H9 (cell line): ENCODE data around the gene CHD1. TPM values are rescaled to one million over a fixed set of nuclear protein-coding genes. Genes with fewer than 3 reads are reported as not detected.

ENCODE experiments used
- DNase-seq: peaks from one replicate; pipeline ENCODE4 v3.0.0-alpha.2; 2017
- H2AFZ ChIP-seq: one replicate; pipeline ENCODE4 v1.6.1; 2013; ENCODE audit warnings: mild to moderate bottlenecking, low read length, control low read depth, moderate library complexity
- H2AK5ac ChIP-seq: 2 replicates; pipeline ENCODE4 v1.6.1; 2013; ENCODE audit warnings: low read length, control low read depth, mixed read lengths; ENCODE audit not compliant: insufficient read length
- H2BK120ac ChIP-seq: one replicate; pipeline ENCODE4 v1.6.1; 2013; ENCODE audit warnings: low read depth, mild to moderate bottlenecking, low read length, control low read depth, inconsistent platforms; ENCODE audit not compliant: poor library complexity, severe bottlenecking
- H2BK12ac ChIP-seq: 2 replicates; pipeline ENCODE4 v1.6.1; 2013; ENCODE audit warnings: low read length, control low read depth, mixed read lengths, low read depth; ENCODE audit not compliant: insufficient read length
- H2BK15ac ChIP-seq: 2 replicates; pipeline ENCODE4 v1.6.1; 2013; ENCODE audit warnings: low read depth, low read length, control low read depth
- H2BK20ac ChIP-seq: one replicate; pipeline ENCODE4 v1.6.1; 2013; ENCODE audit warnings: low read depth, mild to moderate bottlenecking, low read length, control low read depth, inconsistent platforms; ENCODE audit not compliant: poor library complexity, severe bottlenecking
- H2BK5ac ChIP-seq: 2 replicates; pipeline ENCODE4 v1.6.1; 2013; ENCODE audit warnings: low read length, control low read depth, mixed read lengths; ENCODE audit not compliant: insufficient read length
- H3K14ac ChIP-seq: 2 replicates; pipeline ENCODE4 v1.6.1; 2013; ENCODE audit warnings: low read length, control low read depth; ENCODE audit not compliant: insufficient read depth
- H3K18ac ChIP-seq: 2 replicates; pipeline ENCODE4 v1.6.1; 2013; ENCODE audit warnings: low read depth, mild to moderate bottlenecking, mixed read lengths, low read length, control low read depth; ENCODE audit not compliant: insufficient read length
- H3K23ac ChIP-seq: 2 replicates; pipeline ENCODE4 v1.6.1; 2013; ENCODE audit warnings: low read length, control low read depth, mixed read lengths, low read depth; ENCODE audit not compliant: insufficient read length
- H3K23me2 ChIP-seq: 2 replicates; pipeline ENCODE4 v1.6.1; 2013; ENCODE audit warnings: low read depth, mild to moderate bottlenecking, mixed read lengths, low read length, control low read depth; ENCODE audit not compliant: insufficient read length, poor library complexity, severe bottlenecking
- H3K27ac ChIP-seq: 2 replicates; pipeline ENCODE4 v1.5.1; 2013; ENCODE audit warnings: low read length, control low read depth, mixed read lengths, low read depth; ENCODE audit not compliant: insufficient read length
- H3K27me3 ChIP-seq: 2 replicates; pipeline ENCODE4 v1.6.1; 2013; ENCODE audit warnings: low read length, control low read depth, inconsistent platforms; ENCODE audit not compliant: insufficient read depth
- H3K4ac ChIP-seq: 2 replicates; pipeline ENCODE4 v1.6.1; 2013; ENCODE audit warnings: low read depth, mild to moderate bottlenecking, control low read depth, inconsistent platforms, low read length, moderate library complexity
- H3K4me1 ChIP-seq: 2 replicates; pipeline ENCODE4 v1.6.1; 2013; ENCODE audit warnings: low read length, control low read depth, inconsistent platforms; ENCODE audit not compliant: insufficient read depth
- H3K4me2 ChIP-seq: 2 replicates; pipeline ENCODE4 v1.6.1; 2013; ENCODE audit warnings: low read length, control low read depth, mixed read lengths; ENCODE audit not compliant: insufficient read length, insufficient read depth
- H3K56ac ChIP-seq: 2 replicates; pipeline ENCODE4 v1.6.1; 2013; ENCODE audit warnings: low read depth, mild to moderate bottlenecking, mixed read lengths, low read length, control low read depth; ENCODE audit not compliant: insufficient read length
- H3K79me1 ChIP-seq: 2 replicates; pipeline ENCODE4 v1.6.1; 2013; ENCODE audit warnings: low read depth, mild to moderate bottlenecking, moderate library complexity, low read length, control low read depth, inconsistent platforms; ENCODE audit not compliant: insufficient read depth, poor library complexity, severe bottlenecking
- H3K79me2 ChIP-seq: 2 replicates; pipeline ENCODE4 v1.6.1; 2013; ENCODE audit warnings: low read length, control low read depth, inconsistent platforms; ENCODE audit not compliant: insufficient read depth
- H3K9ac ChIP-seq: 2 replicates; pipeline ENCODE4 v1.6.1; 2013; ENCODE audit warnings: low read length, control low read depth, mixed read lengths; ENCODE audit not compliant: insufficient read length; ENCODE audit errors: extremely low read depth
- H3K9me3 ChIP-seq: one replicate; pipeline ENCODE4 v1.6.1; 2013; ENCODE audit warnings: low read depth, low read length, inconsistent platforms; ENCODE audit not compliant: control insufficient read depth
- H3T11ph ChIP-seq: one replicate; pipeline ENCODE4 v1.6.1; 2013; ENCODE audit warnings: mild to moderate bottlenecking, low read length, control low read depth, inconsistent platforms
- H4K20me1 ChIP-seq: one replicate; pipeline ENCODE4 v1.6.1; 2013; ENCODE audit not compliant: control insufficient read depth, insufficient read length, insufficient read depth
- H4K5ac ChIP-seq: 2 replicates; pipeline ENCODE4 v1.6.1; 2013; ENCODE audit warnings: low read depth, mild to moderate bottlenecking, mixed read lengths, low read length, control low read depth; ENCODE audit not compliant: insufficient read length
- H4K8ac ChIP-seq: replicated peaks from 2 replicates; pipeline ENCODE4 v1.6.1; 2013; ENCODE audit warnings: low read length, control low read depth, mixed read lengths, low read depth; ENCODE audit not compliant: insufficient read length
- H4K91ac ChIP-seq: 2 replicates; pipeline ENCODE4 v1.6.1; 2013; ENCODE audit warnings: low read depth, mild to moderate bottlenecking, moderate library complexity, mixed read lengths, low read length, control low read depth; ENCODE audit not compliant: insufficient read length
- H3K27ac Mint-ChIP-seq, 3 experiments: 2 replicates in 2 of 3; 3 replicates in 1 of 3; pipeline ENCODE4 v1.8.0; 2020 to 2021; ENCODE audit warnings: mixed read lengths in 3 of 3, mild to moderate bottlenecking in 1 of 3, moderate library complexity in 1 of 3
- H3K27me3 Mint-ChIP-seq: 2 replicates; pipeline ENCODE4 v1.8.0; 2021; ENCODE audit warnings: low read depth, mild to moderate bottlenecking, moderate library complexity, mixed read lengths
- H3K36me3 Mint-ChIP-seq, 3 experiments: 2 replicates in 2 of 3; 3 replicates in 1 of 3; pipeline ENCODE4 v1.8.0; 2020 to 2021; ENCODE audit warnings: low read depth in 3 of 3, mixed read lengths in 3 of 3; ENCODE audit not compliant: insufficient read depth in 1 of 3
- H3K4me1 Mint-ChIP-seq, 2 experiments: 2 replicates each; pipeline ENCODE4 v1.8.0; 2020; ENCODE audit warnings: mixed read lengths in 2 of 2
- H3K4me3 Mint-ChIP-seq, 2 experiments: 2 replicates in 1 of 2; 3 replicates in 1 of 2; pipeline ENCODE4 v1.8.0; 2020 to 2021; ENCODE audit warnings: mild to moderate bottlenecking in 2 of 2, mixed read lengths in 2 of 2, moderate library complexity in 1 of 2
- H3K9me3 Mint-ChIP-seq, 2 experiments: 2 replicates in 1 of 2; 3 replicates in 1 of 2; pipeline ENCODE4 v1.8.0; 2020; ENCODE audit warnings: mild to moderate bottlenecking in 2 of 2, mixed read lengths in 2 of 2, moderate library complexity in 1 of 2
- CTCF ChIP-seq: fragments of 200-600 bp; sonication (generic); conservative IDR thresholded peaks from 3 replicates; pipeline ENCODE4 v1.8.0; 2021; ENCODE audit warnings: antibody characterized with exemption, mild to moderate bottlenecking
- WGBS: extraction: QIAGEN DNeasy Blood & Tissue Kit; methylation state at CpG from one replicate; pipeline ENCODE4 v1.1.7; 2013; ENCODE audit warnings: missing lambda C conversion rate, low lambda C conversion rate, mixed read lengths; ENCODE audit not compliant: insufficient read length; ENCODE audit errors: extremely low coverage; 5-methylcytosine and 5-hydroxymethylcytosine counted together
- total RNA-seq: library from RNA; stranded (reverse); gene quantifications from 2 replicates; pipeline ENCODE4 v1.2.1, GENCODE V29; 2021

Gene CHD1
- total RNA-seq, 1 experiment from 2014 or later, result 62.7 TPM

GRCh38 chr5:98836175-98836574 is 92.6 kb downstream of the CHD1 start:
- Histone ChIP-seq H4K91ac (no peak overlapping the region), H3K4me1 (no peaks in the 10 kb centered on the region), H3K27me3 (no peaks in the 10 kb centered on the region), H2AK5ac (no peak overlapping the region), H3K4me2 (no peak overlapping the region), H2AFZ (no peak overlapping the region), H3K23me2 (no peaks in the 10 kb centered on the region), H4K20me1 (no peaks in the 10 kb centered on the region), H3K56ac (no peak overlapping the region), H3K4ac (no peak overlapping the region), H4K5ac (no peak overlapping the region), H4K8ac (no peak overlapping the region), H2BK12ac (no peak overlapping the region), H2BK20ac (no peak overlapping the region), H3K27ac (no peak overlapping the region), H2BK15ac (no peak overlapping the region), H2BK5ac (no peak overlapping the region), H3K14ac (no peak overlapping the region), H3K79me1 (no peaks in the 10 kb centered on the region), H3K9ac (no peak overlapping the region), H3K23ac (no peak overlapping the region), H2BK120ac (no peak overlapping the region), H3K18ac (no peak overlapping the region), H3K79me2 (no peaks in the 10 kb centered on the region), H3T11ph (no peak overlapping the region), H3K9me3 (no peaks in the 10 kb centered on the region)
- no CpG with 5 or more reads among the region's 5 CpGs for whole genome bisulfite sequencing
- peaks cover 0 to 3% of the 10 kb centered on the region in 2 experiments; a peak in 2 of 5 replicates for H3K9me3 Mint-ChIP-seq
- peaks cover 0 to 4% of the 10 kb centered on the region in 2 experiments; a peak in 2 of 4 replicates for H3K4me1 Mint-ChIP-seq
- H3K36me3 Mint-ChIP-seq, result peaks cover 0 to 2% (median 0%) of the 10 kb centered on the region in 3 experiments; a peak in 1 of 7 replicates
- no peak overlapping the region for H3K4me3 Mint-ChIP-seq
- no peaks in the 10 kb centered on the region for H3K27me3 Mint-ChIP-seq
- no peak for TF ChIP-seq CTCF
- no peak overlapping the region; a peak in 1 of 7 replicates for H3K27ac Mint-ChIP-seq
- no peak for DNase-seq
